GM21576 (cell line): ENCODE measurements around the gene KLLN.
"Not testable (repeated sequence)": the region's sequence is repeated elsewhere in the genome, so short reads cannot be mapped to it uniquely, and the experiment has no call there.

Experiments
- ATAC-seq: cut with Tn5 transposase; IDR thresholded peaks from one replicate; pipeline ENCODE4 v1.9.1; 2021; ENCODE audit warnings: mild to moderate bottlenecking, moderate library complexity; ENCODE audit not compliant: unreplicated experiment

KLLN gene

DNA sequence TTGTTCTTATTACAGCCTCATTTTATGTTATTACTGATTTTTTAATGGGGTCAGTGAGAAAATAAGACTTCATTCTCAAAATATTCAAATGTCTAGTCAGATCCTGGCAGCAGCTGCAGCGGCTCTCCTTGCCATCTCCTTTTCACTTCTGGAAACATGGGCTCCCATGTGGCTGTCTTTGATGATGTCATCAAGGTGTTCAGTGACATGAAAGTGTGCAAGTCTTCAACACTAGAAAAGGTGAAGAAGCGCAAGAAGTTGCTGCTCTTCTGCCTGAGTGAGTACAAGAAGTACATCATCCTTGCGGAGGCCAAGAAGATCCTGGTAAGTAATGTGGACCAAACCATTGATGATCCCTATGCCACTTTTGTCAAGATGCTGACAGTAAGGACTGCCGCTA is 19.6 kb downstream of the KLLN start:
- ATAC-seq = no peak

DNA sequence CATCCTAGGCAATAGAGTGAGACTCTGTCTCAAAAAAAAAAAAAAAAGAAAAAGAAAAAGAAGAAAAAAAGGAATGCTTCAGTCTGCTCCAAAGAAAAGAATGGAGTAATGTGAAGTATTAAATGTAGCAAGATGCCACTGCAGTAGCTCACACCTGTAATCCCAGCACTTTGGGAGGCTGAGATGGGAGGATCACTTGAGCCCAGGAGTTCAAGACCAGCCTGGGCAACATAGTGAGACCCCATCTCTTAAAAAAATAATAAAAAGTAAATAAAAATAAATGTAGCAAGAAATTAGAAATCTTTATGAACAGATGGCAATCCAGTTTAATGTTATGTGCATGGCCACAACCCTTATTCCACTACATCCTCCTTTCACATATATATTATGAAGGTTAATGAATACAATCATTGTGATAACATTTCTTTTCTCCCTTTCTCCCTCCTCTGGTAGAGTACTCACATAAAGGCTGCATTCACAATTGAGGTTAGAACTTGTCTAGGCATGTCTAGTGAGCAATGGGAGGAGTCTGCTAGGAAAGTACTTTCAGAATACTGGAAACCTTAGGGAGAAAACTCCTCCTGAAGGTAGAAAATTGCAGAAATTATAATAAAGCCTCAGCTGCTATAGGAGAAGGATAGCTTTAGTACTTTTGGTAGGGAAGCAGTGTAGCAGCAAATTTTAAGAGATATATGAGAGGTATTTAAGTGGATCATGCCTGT is 20.4 kb downstream of the KLLN start:
- ATAC-seq = no peak

GRCh38 chr10:87842220-87842641 is 21.1 kb downstream of the KLLN start:
- ATAC-seq = no peak

DNA sequence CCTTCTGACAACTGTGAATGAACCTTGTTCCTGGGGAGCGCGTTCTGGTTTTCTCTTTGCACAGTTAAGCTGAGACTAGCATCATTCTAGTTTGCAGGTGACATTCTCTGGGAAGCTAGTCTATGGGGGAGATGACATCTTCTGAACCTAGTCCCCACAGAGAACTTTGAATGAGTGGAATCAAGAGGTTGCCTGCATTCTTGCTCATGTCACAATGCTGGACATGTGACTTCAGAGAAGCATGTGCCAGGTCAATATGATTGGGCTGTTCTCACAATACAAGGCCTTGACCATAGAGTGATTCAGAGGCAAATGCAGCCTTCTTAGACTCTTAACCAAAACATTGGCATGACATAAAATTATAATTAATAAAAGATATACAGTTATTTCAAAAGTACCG is 22.1 kb downstream of the KLLN start:
- ATAC-seq = no peak

GRCh38 chr10:87838650-87839049 is 24.7 kb downstream of the KLLN start:
- ATAC-seq = no peak

- peak; percentile 56 for ATAC-seq
Observed at GRCh38 chr10:87837445-87837844, 25.9 kb downstream of the KLLN start.

DNA sequence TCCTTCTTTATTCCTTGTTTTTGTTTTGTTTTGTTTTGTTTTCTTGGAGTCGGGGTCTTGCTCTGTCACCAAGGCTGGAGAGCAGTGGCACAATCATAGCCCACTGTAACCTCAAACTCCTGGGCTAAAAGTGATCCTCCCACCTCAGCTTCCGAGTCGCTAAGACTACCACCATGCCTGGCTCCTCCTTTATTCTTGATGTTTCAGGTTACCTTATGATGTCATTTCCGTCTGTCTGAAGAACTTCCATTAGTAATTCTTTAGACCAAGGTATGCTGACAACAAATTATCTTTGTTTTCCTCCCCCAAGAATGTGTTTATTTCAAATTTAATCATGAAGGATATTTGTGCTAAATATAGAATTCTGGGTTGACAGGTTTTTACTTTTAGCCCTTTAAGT is 27.2 kb downstream of the KLLN start:
- no peak for ATAC-seq

DNA sequence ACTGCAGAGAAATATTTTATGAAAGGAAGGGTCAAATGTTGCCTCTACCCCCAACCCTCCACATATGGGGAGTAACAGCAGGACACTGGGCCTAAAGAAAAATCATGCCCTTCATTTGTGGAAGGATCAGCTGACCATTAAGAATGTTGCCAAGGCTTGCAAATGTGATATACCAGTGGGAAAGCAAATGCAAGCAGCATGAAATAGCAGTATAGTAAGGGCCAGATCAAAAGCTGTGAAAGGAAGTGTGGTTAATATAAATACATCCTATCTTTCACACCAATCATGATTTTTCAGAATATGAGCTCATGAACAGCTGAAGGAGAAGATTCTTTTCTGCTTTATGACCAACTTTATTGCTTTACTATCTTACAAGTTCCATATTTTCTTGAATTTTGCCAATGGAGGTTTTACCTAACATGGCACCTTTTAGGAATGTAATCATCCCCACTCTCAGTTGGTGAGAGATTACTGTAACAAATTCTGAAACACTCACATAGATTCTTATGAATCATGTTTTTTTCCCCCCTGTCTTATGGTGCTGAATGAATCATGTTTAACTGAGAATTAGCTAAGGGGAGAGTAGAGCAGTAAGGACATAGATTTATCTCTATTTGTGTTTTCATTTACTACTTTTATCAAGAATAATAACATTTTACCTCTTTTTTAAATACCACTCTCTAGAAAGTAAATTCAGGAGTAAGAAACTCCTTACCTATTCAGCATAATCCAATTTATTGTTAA is 33.2 kb downstream of the KLLN start:
- no peak for ATAC-seq

DNA sequence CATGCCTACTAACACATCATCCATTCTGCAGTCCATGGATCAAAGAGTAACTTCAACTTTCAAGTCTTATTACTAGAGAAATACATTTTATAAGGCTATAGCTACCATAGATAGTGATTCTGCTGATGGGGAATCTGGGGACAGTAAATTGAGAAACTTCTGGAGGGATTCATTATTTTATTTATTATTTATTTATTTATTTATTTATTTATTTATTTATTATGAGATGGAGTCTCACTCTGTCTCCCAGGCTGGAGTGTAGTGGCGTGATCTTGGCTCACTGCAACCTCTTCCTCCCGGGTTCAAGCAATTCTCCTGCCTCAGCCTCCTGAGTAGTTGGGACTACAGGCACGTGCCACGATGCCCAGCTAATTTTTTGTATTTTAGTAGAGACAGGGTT is 34.3 kb downstream of the KLLN start:
- ATAC-seq = not testable (repeated sequence)

GRCh38 chr10:87827681-87828080 is 35.7 kb downstream of the KLLN start:
- no peak for ATAC-seq

DNA sequence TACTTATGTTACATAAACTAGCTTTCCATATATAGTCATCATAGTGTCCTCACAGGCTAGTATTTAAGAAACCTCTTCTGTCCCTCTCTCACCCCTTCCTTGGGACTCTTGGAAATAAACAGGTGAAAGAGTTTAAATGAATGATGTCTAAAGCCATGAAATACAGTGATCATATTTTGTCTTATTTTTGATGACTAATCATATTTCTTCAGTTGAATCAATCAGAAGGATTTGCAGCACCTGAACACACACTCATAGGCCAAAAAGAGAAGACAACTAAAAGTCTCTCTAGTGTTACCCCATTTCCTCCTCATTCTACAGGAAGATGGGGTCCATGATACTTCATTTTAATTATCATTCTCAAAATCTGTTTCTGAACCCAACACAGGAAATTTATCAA is 36.7 kb downstream of the KLLN start:
- ATAC-seq = no peak

DNA sequence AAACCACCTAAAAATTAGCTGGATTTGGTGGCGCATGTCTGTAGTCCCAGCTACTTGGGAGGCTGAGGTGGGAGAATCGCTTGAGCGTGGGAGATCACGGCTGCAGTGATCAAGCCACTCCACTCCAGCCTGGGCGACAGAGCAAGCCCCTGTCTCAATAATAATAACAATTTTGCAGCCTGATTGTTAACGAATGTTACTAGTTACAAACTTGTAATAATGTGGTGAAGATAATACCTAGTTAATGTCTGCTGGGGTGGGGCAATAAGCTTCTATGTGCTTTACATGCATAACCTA is 44.1 kb downstream of the KLLN start:
- ATAC-seq = no peak

GRCh38 chr10:87818505-87819288 is 44.6 kb downstream of the KLLN start:
- ATAC-seq = peak; percentile 57

DNA sequence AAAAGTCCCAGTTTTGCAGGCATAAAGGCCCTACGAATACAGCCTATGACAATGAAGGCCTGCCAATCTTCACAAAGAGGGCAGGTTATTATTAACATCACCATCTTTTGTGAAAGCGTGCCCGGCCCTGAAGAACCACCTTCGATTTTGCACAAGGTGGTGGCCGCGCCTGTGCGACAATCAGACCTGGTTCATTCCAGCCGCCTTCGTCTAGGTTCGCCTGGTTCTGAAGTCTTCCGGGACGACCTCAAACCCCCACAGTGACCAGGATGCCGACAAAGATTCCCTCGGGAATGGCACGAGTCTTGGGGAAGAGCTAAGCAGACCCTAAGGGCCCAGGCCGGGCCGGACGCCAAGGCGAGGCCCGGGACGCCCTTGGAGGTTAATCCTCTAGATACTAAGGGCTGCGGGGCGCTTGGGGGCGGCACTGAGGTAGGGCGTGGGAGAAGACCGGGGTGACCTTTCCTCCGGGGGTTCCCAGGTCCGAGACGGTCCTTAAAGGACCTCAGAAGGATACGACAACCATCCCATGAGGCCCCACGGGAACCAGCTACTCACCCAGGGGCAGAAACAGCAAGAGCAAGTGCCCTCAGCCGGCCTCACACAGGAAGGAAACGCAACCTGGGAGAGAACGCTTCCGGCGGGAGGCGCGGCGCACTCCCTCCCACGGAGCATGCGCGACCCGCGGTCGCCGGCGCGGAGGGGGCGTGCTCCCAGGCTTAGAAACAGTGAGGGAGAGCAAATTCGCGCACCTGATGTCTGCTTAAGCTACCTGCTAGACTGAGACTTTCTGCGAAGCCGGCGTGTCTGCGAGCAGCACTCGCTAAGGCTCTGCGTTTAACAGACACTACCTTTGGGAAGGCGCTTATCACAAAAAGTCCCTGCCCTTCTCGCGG is 45.5 kb downstream of the KLLN start, which contains the start of gene ATAD1:
TSS of gene ATAD1 (minus strand) at position 618 of the 896 bp plus-strand sequence. CDS start 3,627 bp downstream, outside the sequence.
- peak; percentile 65 for ATAC-seq

DNA sequence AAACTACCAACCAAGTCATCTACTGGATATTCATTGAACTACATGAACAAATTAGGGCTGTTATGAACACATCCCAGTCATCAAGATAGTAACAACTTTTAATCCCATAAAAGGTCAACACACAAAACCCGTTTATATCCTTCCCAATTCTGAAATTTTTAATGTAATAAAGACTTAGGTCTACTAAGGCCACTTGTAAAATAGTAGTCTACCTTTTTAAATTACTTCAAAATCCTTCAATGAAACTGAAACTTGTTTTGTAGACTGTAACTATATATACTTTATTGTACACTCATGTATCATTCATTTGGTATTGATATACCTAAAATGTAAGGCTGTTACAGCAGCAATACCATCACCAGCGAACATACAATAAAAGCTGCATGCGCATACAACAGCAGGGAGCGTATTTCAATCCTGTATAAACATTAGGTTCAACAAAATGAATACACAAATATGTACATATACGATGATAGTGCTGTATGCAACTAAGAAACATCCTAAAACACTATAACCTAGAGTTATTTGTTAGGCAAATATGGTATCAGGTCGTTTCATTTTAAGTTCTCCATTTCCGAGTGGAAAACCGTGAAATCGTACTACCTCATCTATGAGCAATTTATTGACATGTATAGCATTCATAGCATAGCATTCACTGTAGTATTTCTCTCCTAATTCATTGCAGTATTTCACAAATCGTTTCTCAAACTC is 46.3 kb downstream of the KLLN start:
- ATAC-seq = no peak

GRCh38 chr10:87816163-87816897 is 47.0 kb downstream of the KLLN start:
- no peak for ATAC-seq
